Mucosa of stomach (tissue), 1 donor: ENCODE data around the gene DNPEP.

Experiments used
- H3K27me3 ChIP-seq: one replicate; pipeline ENCODE4 v1.7.0; 2013; ENCODE audit warnings: mild to moderate bottlenecking, low read length; ENCODE audit not compliant: control insufficient read depth, insufficient read depth
- H3K36me3 ChIP-seq: one replicate; pipeline ENCODE4 v1.7.0; 2013; ENCODE audit warnings: low read length; ENCODE audit not compliant: control insufficient read depth, insufficient read depth
- H3K4me1 ChIP-seq: one replicate; pipeline ENCODE4 v1.7.0; 2013; ENCODE audit warnings: mild to moderate bottlenecking, low read length; ENCODE audit not compliant: control insufficient read depth, insufficient read depth
- H3K4me3 ChIP-seq: one replicate; pipeline ENCODE4 v1.7.0; 2013; ENCODE audit warnings: low read length
- H3K9ac ChIP-seq: one replicate; pipeline ENCODE4 v1.7.0; 2013; ENCODE audit warnings: mild to moderate bottlenecking, low read length, moderate library complexity
- H3K9me3 ChIP-seq: one replicate; pipeline ENCODE4 v1.7.0; 2013; ENCODE audit warnings: mild to moderate bottlenecking, low read length, moderate library complexity; ENCODE audit not compliant: control insufficient read depth
- donor health status: Pancreatic carcinoma.

The DNPEP gene

DNA sequence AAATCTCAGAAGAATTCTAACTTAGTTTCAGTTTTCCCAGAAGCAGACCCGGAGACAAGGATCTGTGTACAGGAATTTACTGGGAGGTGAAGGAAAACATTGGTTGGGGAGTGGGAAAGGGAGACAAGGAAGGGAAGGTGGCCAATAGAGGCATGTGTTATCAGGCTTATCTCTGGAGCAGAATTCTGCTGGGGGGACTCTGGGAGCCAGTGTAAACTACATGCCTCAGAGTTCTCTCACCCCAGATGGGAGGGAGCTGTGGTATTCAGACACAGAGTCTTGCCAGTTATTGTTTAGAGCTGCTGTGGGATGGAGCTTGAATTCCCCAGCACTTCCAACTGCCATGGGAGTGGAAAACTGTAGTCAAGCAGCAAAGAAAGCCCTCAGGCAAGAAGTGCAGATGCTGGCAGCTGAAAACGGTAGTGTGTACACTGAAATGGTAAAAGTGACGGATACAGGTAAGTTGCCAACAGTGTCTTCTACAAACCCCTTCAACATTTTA, 19.0 kb downstream of the DNPEP start:
- no peaks in the 10 kb centered on the region for H3K27me3 ChIP-seq
- H3K4me3 ChIP-seq = no peak overlapping the region
- no peak overlapping the region for H3K9ac ChIP-seq
- no peaks in the 10 kb centered on the region for H3K9me3 ChIP-seq
- no peaks in the 10 kb centered on the region for H3K36me3 ChIP-seq
- peaks cover 12% of the 10 kb centered on the region for H3K4me1 ChIP-seq

DNA sequence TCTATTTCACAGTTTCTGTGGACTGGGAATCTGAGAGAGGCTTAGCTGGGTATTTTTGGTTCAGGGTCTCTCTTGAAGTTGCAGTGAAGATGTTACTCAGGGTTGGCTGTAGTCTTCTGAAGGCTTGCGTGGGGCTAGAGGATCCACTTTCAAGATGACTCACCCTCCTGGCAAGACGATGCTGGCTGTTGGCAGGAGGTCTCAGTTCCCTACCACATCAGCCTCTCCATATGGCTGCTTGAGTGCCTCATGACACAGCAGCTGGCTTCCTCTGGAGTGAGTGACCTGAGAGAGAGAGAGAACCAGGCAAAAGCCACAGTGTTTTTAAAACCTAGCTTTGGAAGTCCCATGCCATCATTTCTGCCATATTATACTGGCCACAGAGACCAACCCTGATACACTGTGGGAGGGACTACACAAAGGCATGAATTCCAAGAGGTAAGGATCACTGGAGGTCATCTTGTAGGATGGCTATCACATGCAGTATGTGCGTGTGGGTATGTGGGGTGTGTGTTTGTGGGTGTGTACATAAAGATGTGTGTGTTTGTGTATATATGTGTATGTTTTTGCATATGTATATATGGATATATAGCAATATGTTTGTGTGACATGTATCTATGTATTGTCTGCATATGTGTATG, 25.1 kb downstream of the DNPEP start:
- H3K9me3 ChIP-seq = no peaks in the 10 kb centered on the region
- H3K9ac ChIP-seq = no peak overlapping the region
- no peak overlapping the region for H3K4me3 ChIP-seq
- no peaks in the 10 kb centered on the region for H3K36me3 ChIP-seq
- H3K27me3 ChIP-seq = peaks cover 23% of the 10 kb centered on the region
- H3K4me1 ChIP-seq = peaks cover 9% of the 10 kb centered on the region

DNA sequence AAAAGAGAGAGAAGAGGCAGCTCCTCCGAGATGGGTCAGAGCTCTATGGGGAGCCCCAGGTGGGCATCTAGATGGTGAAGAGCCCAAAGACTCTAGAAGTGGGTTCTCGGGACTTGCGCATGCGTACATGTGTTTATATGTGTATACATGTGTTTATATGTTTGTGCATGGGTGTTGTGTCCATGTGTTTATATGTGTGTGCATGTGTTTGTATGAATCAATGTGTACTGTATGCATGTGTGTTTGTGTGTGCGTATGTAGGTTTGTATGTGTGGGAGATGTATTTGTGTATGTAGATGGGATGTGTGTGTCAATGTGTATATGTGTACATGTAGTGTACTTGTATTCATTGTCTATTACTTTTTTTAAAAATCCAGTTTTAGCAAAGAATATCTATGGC, 25.6 kb downstream of the DNPEP start:
- Histone ChIP-seq H3K36me3 (no peaks in the 10 kb centered on the region), H3K4me1 (peaks cover 9% of the 10 kb centered on the region), H3K27me3 (peaks cover 23% of the 10 kb centered on the region), H3K9me3 (no peaks in the 10 kb centered on the region), H3K4me3 (no peak overlapping the region), H3K9ac (no peak overlapping the region)

DNA sequence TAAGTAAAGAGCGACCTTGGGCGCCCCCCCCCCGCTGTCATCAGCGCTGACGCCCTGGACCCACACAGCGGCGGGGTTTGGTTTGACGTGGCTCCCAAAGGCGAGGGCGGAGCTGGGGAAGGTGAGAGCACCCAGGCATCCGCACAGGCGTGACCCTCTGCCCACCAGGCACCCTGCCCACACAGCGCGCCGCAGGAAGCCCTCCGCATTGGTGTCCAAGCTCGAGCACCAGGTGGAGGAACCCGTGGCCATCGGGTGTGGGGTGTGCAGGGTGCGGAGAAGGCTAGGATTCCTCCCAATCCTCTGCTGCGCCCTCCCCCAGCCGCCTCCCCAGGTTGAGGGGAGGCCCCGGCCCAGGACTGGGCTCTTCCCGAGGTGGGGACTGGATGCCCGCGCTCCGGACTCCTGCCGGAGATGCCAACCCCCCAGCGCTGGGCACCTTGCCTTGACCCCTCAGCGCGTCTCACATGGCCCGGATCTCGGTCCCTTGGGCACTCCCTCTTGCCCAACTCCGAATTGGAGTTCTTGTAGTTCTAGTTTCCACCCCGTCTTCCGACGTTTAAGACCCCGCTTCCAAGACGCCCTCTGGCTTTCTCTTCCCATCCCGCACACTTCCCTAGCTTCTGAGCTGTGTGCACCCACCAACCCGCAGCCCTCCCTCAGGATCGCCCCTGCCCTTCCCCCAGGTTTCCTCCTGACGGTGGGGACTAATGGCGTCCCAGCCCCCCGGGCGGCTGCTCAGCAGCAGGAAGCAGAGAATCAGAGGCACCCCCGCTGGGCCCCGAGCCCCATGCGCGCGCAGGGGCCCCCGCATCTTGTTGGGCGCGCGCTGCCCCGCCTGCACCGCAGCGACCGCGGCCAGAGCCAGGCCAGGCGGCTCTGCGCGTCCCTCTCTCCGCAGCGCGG, 29.3 kb downstream of the DNPEP start:
- Histone ChIP-seq H3K9ac (no peak overlapping the region), H3K9me3 (no peaks in the 10 kb centered on the region), H3K4me3 (no peak overlapping the region), H3K4me1 (peaks cover 9% of the 10 kb centered on the region), H3K27me3 (peaks cover 39% of the 10 kb centered on the region), H3K36me3 (no peaks in the 10 kb centered on the region)

DNA sequence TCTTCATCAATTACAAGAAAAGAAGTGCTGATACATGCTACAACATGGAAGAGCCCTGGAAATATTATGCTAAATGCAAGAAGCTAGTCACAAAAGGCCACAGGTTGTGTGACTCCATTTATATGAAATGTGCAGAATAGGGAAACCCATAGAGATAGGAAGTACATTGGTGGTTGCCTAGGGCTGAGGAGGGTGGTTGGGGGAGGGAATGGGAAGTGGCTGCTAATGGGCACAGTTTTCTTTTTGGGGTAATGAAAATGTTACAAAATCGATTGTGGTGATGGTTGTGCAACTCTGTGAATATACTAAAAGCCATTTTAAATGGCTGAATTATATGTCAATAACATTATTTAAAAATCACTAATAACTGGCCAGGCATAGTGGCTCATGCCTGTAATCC, 30.9 kb downstream of the DNPEP start:
- no peaks in the 10 kb centered on the region for H3K9me3 ChIP-seq
- H3K9ac ChIP-seq = no peak overlapping the region
- no peak overlapping the region for H3K4me3 ChIP-seq
- peaks cover 39% of the 10 kb centered on the region for H3K27me3 ChIP-seq
- H3K4me1 ChIP-seq = peaks cover 9% of the 10 kb centered on the region
- no peaks in the 10 kb centered on the region for H3K36me3 ChIP-seq

DNA sequence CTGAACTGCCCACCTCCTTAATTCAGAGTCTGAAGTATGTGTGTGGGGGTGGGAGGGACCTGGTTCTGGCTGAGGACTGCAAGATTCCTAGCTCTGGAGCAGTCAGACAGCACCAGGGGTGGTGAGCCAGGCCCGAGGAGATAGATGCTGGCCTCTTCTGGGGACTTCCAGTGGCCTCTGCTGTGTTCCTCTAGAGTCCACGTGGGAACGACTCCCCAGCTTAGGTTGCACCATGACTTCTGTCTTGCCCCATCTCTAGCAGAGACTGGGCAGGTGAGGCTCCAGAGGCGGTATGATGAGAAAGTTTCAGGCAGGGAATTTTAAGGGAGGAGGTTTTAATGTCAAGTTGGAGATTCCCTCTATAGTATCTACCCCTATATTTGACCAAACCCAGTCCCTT, 33.1 kb downstream of the DNPEP start:
- no peak overlapping the region for H3K4me3 ChIP-seq
- peaks cover 9% of the 10 kb centered on the region for H3K4me1 ChIP-seq
- no peaks in the 10 kb centered on the region for H3K9me3 ChIP-seq
- H3K27me3 ChIP-seq = peaks cover 40% of the 10 kb centered on the region
- H3K36me3 ChIP-seq = no peaks in the 10 kb centered on the region
- no peak overlapping the region for H3K9ac ChIP-seq

DNA sequence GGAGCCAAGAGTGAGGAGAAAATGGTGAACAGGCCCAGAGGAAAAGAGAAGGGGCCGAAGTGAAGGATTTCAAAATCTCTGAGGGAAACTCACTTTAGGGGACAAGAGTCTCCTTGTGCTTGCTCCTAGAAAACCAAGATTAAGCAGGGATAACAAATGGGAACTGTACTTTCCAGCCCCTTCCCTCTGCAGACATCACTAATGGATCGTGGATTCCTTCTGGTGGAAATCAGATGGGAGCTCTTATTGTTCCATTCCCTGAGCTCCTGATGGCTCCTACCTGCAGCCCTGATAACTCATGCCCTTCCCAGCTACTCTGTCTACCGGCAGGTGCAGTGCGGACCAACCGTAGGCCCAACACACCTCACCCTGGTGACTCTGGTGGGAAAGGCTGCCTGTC, 34.6 kb downstream of the DNPEP start:
- H3K27me3 ChIP-seq = peaks cover 30% of the 10 kb centered on the region
- no peaks in the 10 kb centered on the region for H3K9me3 ChIP-seq
- H3K36me3 ChIP-seq = no peaks in the 10 kb centered on the region
- no peak overlapping the region for H3K9ac ChIP-seq
- peaks cover 2% of the 10 kb centered on the region for H3K4me1 ChIP-seq
- no peak overlapping the region for H3K4me3 ChIP-seq

DNA sequence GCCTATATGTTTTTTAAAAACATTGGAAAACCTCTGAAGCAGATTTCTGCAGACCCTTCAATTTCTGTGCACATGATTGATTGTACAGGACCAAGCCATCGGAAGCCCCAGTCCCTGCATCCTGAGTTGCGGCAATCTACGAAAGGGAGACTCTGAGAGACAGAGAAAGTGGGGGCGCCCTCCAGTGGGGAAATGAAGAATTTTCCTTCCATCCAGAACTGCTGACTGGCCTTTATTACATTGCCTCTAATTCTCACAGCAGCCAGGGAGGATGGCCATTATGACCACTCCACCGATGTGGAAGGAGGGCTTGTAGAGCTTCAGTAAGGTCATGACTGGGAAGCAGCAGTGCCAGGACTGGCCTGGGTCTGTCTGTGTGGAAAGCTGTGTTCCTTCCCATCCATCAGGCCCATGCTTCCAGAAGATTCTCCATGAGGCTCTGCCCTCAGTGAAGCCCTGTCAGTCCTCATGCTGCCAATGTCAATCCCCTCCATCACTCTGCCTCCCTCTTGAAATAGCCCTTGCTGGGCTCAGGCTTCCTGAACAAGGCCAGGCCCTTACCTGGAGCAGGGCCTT, 35.2 kb downstream of the DNPEP start:
- H3K4me1 ChIP-seq = no peaks in the 10 kb centered on the region
- H3K4me3 ChIP-seq = no peak overlapping the region
- no peaks in the 10 kb centered on the region for H3K36me3 ChIP-seq
- no peaks in the 10 kb centered on the region for H3K9me3 ChIP-seq
- peaks cover 26% of the 10 kb centered on the region for H3K27me3 ChIP-seq
- H3K9ac ChIP-seq = no peak overlapping the region

DNA sequence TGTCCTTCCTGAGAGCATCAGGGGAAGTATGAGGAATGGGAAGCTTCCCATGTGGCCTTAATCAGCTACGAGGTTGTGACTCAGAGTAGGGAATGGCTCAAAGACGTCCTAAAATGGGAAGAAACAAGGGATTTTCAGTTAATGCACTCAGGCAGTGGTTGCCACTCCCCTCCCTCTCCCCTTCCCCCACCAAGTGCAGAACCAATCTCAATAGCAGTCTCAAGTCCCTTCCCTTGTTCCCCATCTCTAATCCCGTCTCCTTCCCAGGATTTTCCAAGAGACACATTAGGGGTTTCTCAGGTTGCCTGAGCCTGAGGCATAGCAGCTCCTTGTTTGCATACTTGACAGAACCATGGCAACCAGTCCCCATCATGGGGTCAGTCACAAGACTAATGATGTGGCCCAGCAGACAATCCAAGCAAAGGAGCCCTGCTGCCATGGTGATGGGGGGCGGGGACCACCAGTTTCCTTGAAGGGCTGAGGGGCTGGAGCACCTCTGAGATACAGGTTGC, 36.9 kb downstream of the DNPEP start:
- Histone ChIP-seq H3K9ac (no peak overlapping the region), H3K27me3 (peaks cover 16% of the 10 kb centered on the region), H3K4me1 (no peaks in the 10 kb centered on the region), H3K9me3 (no peaks in the 10 kb centered on the region), H3K4me3 (no peak overlapping the region), H3K36me3 (no peaks in the 10 kb centered on the region)

DNA sequence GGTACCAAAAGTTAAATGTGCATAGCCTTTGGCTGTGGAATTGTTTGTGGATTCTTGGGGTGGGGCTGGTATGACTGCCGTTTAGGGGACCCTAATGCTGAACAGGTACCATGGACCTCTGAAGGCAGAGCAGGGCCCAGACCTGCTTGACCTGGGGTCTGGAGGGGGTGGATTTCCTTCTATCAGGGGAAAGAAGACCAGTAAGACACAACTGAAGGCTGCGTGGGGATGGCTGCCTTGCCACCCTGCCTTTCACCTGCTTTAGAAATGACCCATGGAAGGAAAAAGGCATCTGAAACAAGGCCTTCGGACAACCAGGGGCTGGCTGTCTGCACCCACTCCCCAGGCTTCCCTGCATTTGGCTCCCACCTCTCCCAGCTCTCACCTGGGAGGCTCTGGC, 37.5 kb downstream of the DNPEP start:
- no peaks in the 10 kb centered on the region for H3K9me3 ChIP-seq
- no peak overlapping the region for H3K4me3 ChIP-seq
- no peaks in the 10 kb centered on the region for H3K36me3 ChIP-seq
- no peaks in the 10 kb centered on the region for H3K4me1 ChIP-seq
- peaks cover 16% of the 10 kb centered on the region for H3K27me3 ChIP-seq
- H3K9ac ChIP-seq = no peak overlapping the region

DNA sequence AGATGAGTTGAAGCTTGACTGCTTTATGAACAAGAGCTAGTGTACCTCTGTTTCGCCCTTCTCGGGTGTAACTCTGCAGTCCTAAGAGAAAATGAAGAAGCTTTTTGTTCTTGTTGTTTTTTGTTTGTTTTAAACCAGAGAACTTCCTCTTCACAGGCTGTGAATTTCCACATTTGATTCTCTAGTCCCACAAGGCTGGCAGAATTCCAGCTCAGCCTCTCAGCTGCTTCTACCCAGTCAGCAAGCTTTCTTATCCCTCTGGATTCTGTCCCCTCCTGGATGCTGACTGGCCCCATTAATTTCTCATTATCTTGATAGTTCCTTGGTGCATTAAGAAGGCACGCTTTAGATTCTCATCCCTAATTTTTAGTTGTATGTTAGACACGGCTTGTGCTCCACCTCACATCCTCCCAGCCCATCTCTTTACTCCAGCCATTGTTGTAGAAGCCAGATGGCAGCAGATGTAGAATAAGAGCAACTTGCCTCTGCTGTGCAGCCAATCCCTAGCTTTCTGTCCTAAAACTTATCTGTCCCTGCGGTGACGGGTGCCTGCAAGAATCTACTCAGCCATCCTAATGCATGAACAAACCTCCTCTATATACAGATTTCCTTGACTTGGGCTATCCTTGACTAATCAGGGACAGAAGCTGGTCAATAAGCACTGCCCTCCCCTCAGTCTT, 42.8 kb downstream of the DNPEP start:
- H3K4me1 ChIP-seq = peaks cover 5% of the 10 kb centered on the region
- no peaks in the 10 kb centered on the region for H3K9me3 ChIP-seq
- H3K36me3 ChIP-seq = no peaks in the 10 kb centered on the region
- H3K4me3 ChIP-seq = no peak overlapping the region
- peaks cover 4% of the 10 kb centered on the region for H3K27me3 ChIP-seq
- H3K9ac ChIP-seq = no peak overlapping the region
